Activated CD4-positive, CD25-positive, alpha-beta regulatory T cell (primary cell): ENCODE results near the gene MLLT10.

Source experiments
- DNase-seq, 4 experiments: peaks; one replicate each; lab custom pipeline; 2025; lab: John Stamatoyannopoulos, UW

MLLT10 gene

DNA sequence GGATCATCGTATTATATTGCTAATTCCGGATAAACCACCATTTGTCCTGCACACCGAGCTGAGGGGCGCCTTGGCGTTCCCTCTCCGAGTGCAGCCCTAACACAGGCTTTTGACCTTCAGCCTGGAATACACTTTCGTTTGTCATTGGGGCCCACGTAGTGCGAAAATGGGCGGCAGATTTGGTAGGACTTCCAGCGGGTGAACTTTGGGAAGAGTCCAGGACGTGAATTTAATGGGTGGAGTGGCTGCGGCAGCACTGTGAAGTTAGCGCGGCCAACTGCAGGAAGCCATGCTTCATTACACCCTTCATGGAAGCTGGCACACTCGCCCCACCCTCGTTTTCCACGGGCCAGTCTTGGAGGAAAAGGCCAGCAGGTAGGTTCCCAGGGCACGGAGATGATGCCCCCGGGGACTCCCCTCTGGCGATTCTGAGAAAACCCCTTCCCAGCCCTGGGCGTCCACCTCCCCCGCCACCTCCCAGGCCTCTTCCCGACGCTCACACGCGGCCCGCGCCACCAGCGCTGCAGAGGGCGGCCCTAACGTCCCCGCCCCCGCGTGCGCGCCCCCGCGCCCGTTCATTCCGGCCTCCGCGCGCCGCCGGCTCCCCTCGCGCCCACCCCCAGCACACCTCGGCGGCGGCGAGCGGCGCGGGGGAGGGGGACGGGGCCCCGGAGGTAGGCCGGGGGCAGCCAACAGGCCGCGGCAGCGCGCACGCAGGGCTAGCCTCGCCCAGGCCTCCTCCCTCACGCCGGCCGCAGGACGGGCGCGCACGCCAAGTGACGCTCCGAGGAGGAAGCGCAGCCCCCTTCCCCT is at the start of gene MLLT10:
Gene MLLT10 (plus strand): TSS at position 766 of the 813 bp plus-strand sequence. CDS start 413 bp downstream, outside the sequence.
- DNase-seq: peak; percentile 80 to 97 (median 90)

DNA sequence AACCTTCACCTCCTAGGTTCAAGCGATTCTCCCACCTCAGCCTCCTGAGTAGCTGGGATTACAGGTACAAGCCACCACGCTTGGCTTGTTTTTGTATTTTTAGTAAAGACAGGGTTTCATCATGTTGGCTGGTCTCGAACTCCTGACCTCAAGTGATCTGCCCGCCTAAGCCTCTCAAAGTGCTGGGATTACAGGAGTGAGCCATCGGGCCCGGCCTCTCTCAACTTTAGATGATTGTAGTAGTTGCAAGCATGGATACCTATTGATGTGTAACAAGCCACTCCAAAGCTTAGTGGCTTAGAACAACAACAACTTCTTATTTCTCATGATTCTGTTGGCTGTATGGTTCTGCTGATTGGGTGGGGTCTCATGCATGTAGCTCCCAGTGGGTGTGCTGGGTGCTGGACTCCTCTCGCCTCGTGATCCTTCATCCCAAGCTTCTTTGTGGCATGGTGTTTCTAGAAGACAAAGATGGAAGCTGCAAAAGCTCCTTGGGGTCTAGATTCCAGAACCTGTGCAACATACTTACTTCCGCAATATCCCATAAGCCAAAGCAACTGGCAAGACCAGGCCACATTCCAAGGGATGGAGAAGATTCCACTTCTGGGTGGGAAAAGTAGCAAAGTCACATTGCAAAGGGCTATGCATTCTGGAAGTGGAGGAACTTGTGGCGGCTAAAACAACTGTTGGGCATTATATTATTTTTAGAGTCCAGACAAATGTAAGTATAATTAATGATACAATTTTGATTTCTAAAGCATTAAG is 46.4 kb upstream of the MLLT10 start:
- DNase-seq: no peak

GRCh38 chr10:21488246-21488956 is 45.6 kb upstream of the MLLT10 start:
- DNase-seq: no peak

DNA sequence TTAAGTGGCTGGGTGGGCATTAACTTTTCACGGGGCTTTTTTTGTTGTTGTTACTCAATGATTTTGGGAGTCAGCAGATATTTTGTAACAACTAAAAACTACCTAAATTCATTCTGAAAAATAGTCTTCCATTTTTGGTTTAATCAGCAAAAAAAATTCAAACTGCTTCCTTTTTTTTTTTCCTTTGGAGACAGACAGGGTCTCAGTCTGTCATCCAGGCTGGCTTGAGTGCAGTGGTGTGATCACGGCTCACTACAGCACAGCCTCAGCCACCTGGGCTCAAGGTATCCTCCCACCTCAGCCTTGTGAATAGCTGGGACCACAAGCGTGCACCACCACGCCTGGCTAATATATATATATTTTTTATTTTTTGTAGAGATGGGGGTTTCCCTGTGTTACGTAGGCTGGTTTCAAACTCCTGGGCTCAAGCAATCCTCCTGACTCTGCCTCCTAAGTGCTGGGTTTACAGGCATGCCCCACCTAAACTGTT is 45.0 kb upstream of the MLLT10 start:
- no peak for DNase-seq

- no peak for DNase-seq
These were observed 43.9 kb upstream of the MLLT10 start for GRCh38 chr10:21490028-21490710.

DNA sequence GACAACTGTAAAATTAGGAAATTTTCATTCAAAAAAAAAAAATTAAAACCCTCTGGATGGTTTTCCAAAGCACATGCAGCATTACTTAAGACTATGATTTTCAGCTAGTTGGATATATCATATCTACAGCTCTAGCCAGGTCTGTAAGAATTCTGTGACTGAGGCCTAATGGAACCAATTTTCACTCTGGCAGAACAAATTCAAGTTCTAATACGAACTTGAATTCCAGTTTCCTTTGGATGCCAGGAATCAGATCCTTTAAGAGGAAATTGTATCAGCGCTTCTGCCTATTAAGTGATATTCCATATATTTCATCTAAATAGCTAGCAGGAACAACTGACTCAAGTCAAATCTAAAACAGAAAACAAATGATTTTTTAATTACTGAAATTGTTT is 43.3 kb upstream of the MLLT10 start:
- no peak for DNase-seq

GRCh38 chr10:21492421-21492820 is 41.6 kb upstream of the MLLT10 start:
- no peak for DNase-seq

DNA sequence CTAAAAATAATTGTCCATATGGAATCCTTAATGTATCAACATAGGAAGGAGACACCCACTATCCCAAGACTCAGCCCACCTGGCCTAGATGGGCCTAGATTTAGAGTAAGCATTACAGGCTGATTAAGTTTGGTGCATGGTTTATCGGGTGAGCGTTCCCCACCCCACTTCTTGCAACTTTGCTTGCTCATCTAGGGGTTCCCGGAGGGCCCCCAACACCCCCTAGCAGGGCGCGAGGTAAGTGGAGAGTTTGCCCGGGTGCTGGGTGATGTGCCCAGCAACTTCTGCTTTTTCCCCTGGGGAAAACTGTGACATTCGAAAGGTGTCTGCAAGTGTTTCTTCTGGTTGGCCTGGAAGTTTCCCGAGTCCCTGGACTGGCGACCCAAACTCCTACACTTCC is 40.2 kb upstream of the MLLT10 start:
- DNase-seq: no peak

- no peak for DNase-seq
These were observed 39.6 kb upstream of the MLLT10 start for GRCh38 chr10:21494191-21495001.

- DNase-seq: no peak
These were observed 38.9 kb upstream of the MLLT10 start for GRCh38 chr10:21495002-21495751.

DNA sequence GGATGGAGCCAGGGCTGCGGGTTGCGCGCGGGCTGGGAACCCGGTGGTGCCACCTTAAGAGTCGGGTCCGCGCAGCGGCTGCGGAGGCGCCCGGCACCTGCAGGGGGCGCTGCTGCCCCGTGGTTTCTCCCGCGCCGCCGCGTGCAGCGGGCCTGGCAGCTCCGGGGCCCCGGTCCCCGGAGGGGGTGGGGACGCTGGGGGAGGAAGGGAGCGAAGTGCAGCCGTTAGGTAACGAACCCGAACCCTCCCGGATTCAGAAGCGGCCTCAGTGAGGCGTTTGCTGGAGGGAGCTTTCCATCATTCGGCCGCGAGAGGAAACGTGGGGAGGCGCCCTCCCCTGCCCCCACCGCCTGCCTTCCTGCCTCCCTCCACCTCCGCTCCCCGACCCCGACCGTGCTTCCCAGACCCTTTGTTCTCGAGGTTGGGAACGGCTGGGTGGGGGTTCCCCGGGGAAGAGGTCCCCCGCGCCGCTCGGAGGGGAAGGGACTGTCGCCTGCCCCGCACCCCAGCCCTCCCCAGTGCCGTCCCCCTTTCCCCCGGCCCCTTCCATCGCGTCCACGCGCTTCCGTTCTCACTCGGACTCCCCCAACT is 38.2 kb upstream of the MLLT10 start:
- DNase-seq: peak; percentile 73 to 84 (median 74)

DNA sequence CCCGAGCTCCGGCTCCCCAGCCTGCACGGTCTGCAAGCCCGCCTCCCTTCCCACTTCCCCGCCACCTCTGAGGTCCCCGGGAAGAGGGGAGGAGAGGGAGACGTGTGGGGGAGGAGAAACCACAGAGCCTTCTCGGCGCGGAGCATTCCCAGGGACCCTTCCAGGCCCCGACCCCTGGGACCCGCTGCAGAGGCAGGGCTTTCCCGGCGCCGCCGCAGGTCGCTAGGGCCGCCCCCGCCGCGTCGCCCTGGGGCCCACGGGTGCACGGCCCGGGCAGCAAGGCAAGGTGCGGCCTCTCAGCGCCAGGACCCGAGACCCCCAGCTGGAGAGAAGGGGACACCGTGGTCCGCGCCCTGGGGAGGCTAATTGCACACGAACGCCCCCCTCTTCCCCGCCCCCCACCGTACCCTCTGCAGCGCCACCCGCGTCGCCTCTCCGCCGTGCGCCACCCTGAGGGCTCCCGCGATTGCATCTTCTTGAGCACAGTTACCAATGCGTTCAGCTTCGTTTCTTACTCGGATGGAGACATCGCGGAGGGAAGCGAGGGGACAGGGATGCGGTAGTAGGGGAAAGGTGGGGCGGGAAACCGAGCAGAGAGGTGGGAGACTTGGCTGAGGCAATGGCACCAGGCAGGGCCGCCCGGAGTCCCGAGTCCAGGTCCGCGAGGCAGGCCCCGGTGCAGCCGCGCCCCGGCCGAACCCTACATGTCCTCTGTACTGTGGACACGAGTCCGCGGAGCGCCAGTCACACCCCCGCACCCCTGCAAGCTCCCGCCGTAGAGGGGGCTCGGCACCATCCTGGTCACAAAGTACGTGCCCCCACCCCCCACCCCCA is 37.5 kb upstream of the MLLT10 start:
- peak in 3 of 4 experiments; percentile 19 to 34 (median 23) for DNase-seq

GRCh38 chr10:21497177-21497807 is 36.7 kb upstream of the MLLT10 start:
- no peak for DNase-seq

GRCh38 chr10:21498377-21498776 is 35.7 kb upstream of the MLLT10 start:
- no peak for DNase-seq

DNA sequence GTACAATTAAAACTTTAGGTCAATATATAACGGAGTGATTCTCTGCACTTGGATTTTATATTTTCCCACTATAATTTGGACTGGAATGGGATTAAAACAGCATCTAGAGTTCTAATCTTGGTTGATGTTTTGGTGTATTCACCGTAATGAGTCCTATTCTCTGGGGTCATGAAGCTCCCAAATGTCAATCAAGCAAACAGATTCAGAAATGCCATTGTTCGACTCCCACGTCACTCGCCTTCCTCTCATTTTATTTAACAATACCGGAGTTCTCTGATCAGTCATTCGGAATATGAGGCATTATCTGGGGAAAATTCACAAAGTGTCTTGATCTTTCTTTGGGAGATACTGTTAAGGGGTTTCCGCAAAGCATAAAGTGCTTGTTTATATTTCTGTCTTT is 35.0 kb upstream of the MLLT10 start:
- DNase-seq: no peak

DNA sequence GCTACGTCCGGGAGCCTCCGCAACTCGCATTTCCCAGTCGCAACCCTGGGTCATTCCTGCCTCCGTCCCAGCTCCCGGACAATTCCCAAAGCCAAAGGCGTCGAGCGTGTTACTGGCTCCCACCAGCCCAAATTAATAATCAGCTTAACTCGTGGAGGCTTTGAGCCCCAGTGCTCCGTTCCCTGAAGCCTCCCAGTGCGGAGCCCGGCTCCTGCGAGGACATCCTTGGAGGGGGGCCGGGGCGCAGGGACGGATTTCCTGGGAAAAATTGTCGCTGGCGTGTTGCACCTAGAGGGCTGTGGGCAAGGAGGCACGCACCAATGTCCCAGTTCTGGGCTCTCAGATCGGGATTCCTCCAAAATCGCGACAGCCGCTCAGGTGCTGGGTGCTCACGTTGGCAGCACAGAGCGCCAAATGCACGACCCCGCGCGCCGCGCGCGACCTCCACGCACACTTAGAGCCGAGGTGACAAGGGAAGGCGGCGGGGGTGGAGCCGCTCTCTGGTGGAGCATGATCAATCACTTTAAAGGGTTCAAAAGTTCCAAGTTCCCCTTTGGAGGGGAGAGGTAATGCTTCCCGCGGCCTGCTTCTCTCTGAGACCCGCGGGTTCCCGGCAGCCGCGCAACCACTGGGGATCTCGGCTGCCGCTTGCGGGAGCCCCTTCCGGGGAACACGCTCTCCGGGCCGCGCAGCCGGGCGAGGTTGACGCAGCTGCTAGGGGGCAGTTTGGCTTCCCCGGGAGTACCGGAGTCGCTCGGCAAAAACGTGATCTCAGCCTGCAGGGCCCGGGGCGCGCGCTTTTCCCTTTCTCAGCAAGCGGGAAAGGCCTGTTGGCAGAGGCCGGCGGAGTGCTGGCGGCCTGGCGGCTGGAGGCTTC is 34.1 kb upstream of the MLLT10 start:
- DNase-seq: no peak

DNA sequence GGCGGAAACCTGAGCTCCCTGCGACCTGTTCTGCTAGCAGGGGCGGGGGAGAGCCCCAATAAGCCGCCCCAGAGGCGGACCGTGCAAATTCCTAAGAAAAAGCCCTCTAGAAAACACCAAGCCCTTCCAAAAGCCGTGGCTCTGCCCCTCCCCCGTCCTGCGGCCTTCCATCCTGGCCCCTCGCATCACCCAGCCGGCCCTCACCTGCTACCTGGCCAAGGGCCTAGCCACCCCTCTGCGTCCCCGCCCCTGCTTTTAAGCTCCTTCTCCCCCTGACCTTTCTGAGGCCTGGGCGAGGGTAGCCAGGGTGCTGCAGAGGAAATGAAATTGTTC is 33.5 kb upstream of the MLLT10 start:
- DNase-seq: no peak

DNA sequence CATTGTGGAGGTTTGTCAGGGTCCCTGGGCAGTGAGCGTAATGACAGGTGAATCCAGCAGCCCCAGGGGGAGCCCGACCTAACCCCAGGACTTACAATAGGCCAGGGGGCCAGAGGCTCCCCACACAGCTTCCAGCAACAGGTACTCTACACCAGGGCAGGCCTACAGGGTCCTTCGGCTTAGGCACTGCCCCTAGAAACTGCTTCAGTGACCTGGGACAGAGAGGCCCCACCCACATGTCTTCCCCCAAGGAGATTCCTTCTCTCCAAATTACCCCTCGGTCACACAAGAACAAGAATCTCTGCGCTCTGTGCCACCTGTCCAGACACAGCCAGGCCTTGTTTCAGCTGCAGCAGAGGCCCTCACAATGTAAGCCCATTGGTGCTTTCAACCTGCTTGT is 32.9 kb upstream of the MLLT10 start:
- no peak for DNase-seq
